GM23338 (cell line): Measurements from ENCODE around the gene CMTM5. TPM values are rescaled to one million over a fixed set of nuclear protein-coding genes. Genes with fewer than 3 reads are reported as not detected.

Experiments
- ATAC-seq: fragments of 200-7000 bp; cut with Tn5 transposase; 3 replicates; pipeline ENCODE4 v1.9.1; 2020
- DNase-seq: peaks from one replicate; pipeline ENCODE4 v3.0.0-alpha.2; 2015; ENCODE audit warnings: low spot score
- H2AFZ ChIP-seq: fragments of 200-600 bp; sonication (generic); 2 replicates; pipeline ENCODE4 v1.8.0; 2016; ENCODE audit warnings: antibody characterized with exemption, mild to moderate bottlenecking, moderate library complexity
- H3F3A ChIP-seq: fragments of 200-600 bp; sonication (generic); replicated peaks from 2 replicates; pipeline ENCODE4 v1.8.0; 2017; ENCODE audit warnings: antibody characterized with exemption, mixed run types, low read depth
- H3K27ac ChIP-seq: fragments of 200-600 bp; sonication (generic); 2 replicates; pipeline ENCODE4 v1.6.1; 2016; ENCODE audit warnings: low read depth
- H3K27me3 ChIP-seq: fragments of 200-600 bp; sonication (generic); 2 replicates; pipeline ENCODE4 v1.8.0; 2016; ENCODE audit warnings: mild to moderate bottlenecking, mixed run types, moderate library complexity; ENCODE audit not compliant: insufficient read depth
- H3K36me3 ChIP-seq: fragments of 200-600 bp; sonication (generic); 2 replicates; pipeline ENCODE4 v1.8.0; 2016; ENCODE audit warnings: mild to moderate bottlenecking; ENCODE audit not compliant: insufficient read depth
- H3K4me1 ChIP-seq: fragments of 200-600 bp; sonication (generic); 2 replicates; pipeline ENCODE4 v1.8.0; 2016; ENCODE audit warnings: mild to moderate bottlenecking, moderate library complexity; ENCODE audit not compliant: insufficient read depth
- H3K4me2 ChIP-seq: fragments of 200-600 bp; sonication (generic); 2 replicates; pipeline ENCODE4 v1.7.1; 2017; ENCODE audit warnings: mixed run types
- H3K4me3 ChIP-seq: fragments of 200-600 bp; sonication (generic); 2 replicates; pipeline ENCODE4 v1.6.1; 2016; ENCODE audit warnings: mixed run types
- H3K79me2 ChIP-seq: fragments of 200-600 bp; sonication (generic); replicated peaks from 2 replicates; pipeline ENCODE4 v1.8.0; 2017; ENCODE audit warnings: mild to moderate bottlenecking; ENCODE audit not compliant: insufficient read depth
- H3K9me2 ChIP-seq: fragments of 200-600 bp; sonication (generic); 2 replicates; pipeline ENCODE4 v1.8.0; 2017; ENCODE audit not compliant: insufficient read depth
- H4K20me1 ChIP-seq: fragments of 200-600 bp; sonication (generic); replicated peaks from 2 replicates; pipeline ENCODE4 v1.8.0; 2017; ENCODE audit warnings: mild to moderate bottlenecking; ENCODE audit not compliant: insufficient read depth
- H3K27ac Mint-ChIP-seq: 2 replicates; pipeline ENCODE4 v1.8.0; 2020; ENCODE audit warnings: inconsistent platforms, mild to moderate bottlenecking, moderate library complexity, mixed read lengths
- H3K27me3 Mint-ChIP-seq: 3 replicates; pipeline ENCODE4 v1.8.0; 2022; ENCODE audit warnings: low read depth, mild to moderate bottlenecking, moderate library complexity, mixed read lengths, inconsistent platforms; ENCODE audit not compliant: insufficient read depth, poor library complexity
- H3K36me3 Mint-ChIP-seq: 3 replicates; pipeline ENCODE4 v1.8.0; 2021; ENCODE audit warnings: low read depth, mild to moderate bottlenecking, inconsistent platforms, moderate library complexity, mixed read lengths
- H3K4me1 Mint-ChIP-seq: 3 replicates; pipeline ENCODE4 v1.8.0; 2020; ENCODE audit warnings: mild to moderate bottlenecking, inconsistent platforms, mixed read lengths
- H3K4me3 Mint-ChIP-seq: 3 replicates; pipeline ENCODE4 v1.8.0; 2021; ENCODE audit warnings: moderate library complexity, mild to moderate bottlenecking, inconsistent platforms, mixed read lengths
- H3K9me3 Mint-ChIP-seq: 3 replicates; pipeline ENCODE4 v1.8.0; 2020; ENCODE audit warnings: moderate library complexity, mild to moderate bottlenecking, inconsistent platforms, mixed read lengths
- EZH2 ChIP-seq: fragments of 200-600 bp; sonication (generic); IDR thresholded peaks from one replicate; pipeline ENCODE4 v1.8.0; 2017; ENCODE audit warnings: antibody characterized with exemption, mild to moderate bottlenecking, low read depth; ENCODE audit not compliant: unreplicated experiment
- NANOG ChIP-seq: IDR thresholded peaks from 2 replicates; pipeline ENCODE4 v1.6.1; 2016; ENCODE audit warnings: antibody characterized with exemption, borderline replicate concordance
- POLR2AphosphoS5 ChIP-seq: IDR thresholded peaks from 2 replicates; pipeline ENCODE4 v1.6.1; 2016; ENCODE audit warnings: antibody characterized with exemption, low read depth
- ZNF114 ChIP-seq: fragments of 250-450 bp; sonication (Bioruptor Pico); IDR thresholded peaks from 2 replicates; pipeline ENCODE4 v1.5.0; 2020; ENCODE audit warnings: mild to moderate bottlenecking, moderate library complexity
- ZNF331 ChIP-seq: fragments of 250-450 bp; sonication (Bioruptor Pico); IDR thresholded peaks from 2 replicates; pipeline ENCODE4 v1.5.0; 2020; ENCODE audit warnings: low read depth, mild to moderate bottlenecking, moderate library complexity
- polyA plus RNA-seq: library from polyadenylated mRNA; unstranded; fragments of >200 nt; fragmentation: Nextera tagmentation; extraction: Ambion mirVana; gene quantifications from 2 replicates; pipeline ENCODE4 v1.2.1, GENCODE V29; 2016
- total RNA-seq: library from RNA; depleted of rRNA; stranded (reverse); fragments of >200 nt; shearing (Covaris generic); gene quantifications from 2 replicates; pipeline ENCODE4 v1.2.3, GENCODE V29; 2014
- TF ChIP-seq, protein P1 (sequence below): IDR thresholded peaks from 2 replicates; pipeline ENCODE4 v1.6.1; 2016; ENCODE audit warnings: antibody characterized with exemption
- TF ChIP-seq, protein P2 (sequence below): IDR thresholded peaks from one replicate; pipeline ENCODE4 v1.6.1; 2018; ENCODE audit warnings: antibody characterized with exemption; ENCODE audit not compliant: unreplicated experiment
- TF ChIP-seq, protein P3 (sequence below): fragments of 250-450 bp; sonication (Bioruptor Pico); IDR thresholded peaks from 2 replicates; pipeline ENCODE4 v1.5.0; 2020; ENCODE audit warnings: mild to moderate bottlenecking, moderate library complexity

CMTM5 gene
- total and polyA plus RNA-seq, 2 experiments from 2014 or later, result 0.24 TPM; not detected in 1

DNA sequence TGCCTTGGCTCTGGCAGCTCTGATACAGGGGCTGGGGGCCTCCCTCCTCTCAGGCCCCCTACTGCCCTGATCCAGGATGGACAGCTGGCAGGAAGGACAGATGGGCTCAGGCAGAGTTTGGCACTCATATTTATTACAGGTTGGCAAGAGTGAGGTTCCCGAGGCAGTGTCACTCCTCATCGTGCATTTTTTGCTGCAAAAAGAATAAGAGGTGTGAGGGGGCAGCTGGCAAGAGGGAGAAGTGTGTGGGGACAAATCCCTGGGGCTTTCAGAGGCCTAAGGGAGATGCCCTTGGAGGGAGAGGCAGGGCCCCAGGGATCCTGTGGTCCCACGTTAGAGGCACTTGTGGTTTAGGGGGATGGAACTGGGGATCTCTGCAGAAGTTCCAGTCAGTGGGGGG lies 5.0 kb downstream of the CMTM5 start:
- Mint-ChIP-seq H3K9me3 (no peaks in the 10 kb centered on the region; the same call in 2 of the 3 replicates), H3K4me3 (no peak overlapping the region), H3K27ac (no peak overlapping the region), H3K36me3 (no peaks in the 10 kb centered on the region; the same call in 2 of the 3 replicates), H3K4me1 (peaks cover 10% of the 10 kb centered on the region), H3K27me3 (peaks cover 20% of the 10 kb centered on the region)
- ATAC-seq (no peak), DNase-seq (no peak)
- Histone ChIP-seq H3K9me2 (no peaks in the 10 kb centered on the region), H3K27me3 (peaks cover 23% of the 10 kb centered on the region; the same call in 1 of the 2 replicates), H3K4me3 (no peak overlapping the region), H3K79me2 (no peaks in the 10 kb centered on the region), H3F3A (no peaks in the 10 kb centered on the region), H3K36me3 (no peaks in the 10 kb centered on the region), H3K27ac (no peak overlapping the region), H3K4me2 (no peak overlapping the region), H2AFZ (no peak overlapping the region), H4K20me1 (no peaks in the 10 kb centered on the region; the same call in 1 of the 2 replicates), H3K4me1 (no peaks in the 10 kb centered on the region; the same call in 1 of the 2 replicates)
- no peak for TF ChIP-seq NANOG
- no peak for TF ChIP-seq ZNF114 (CRISPR knock-in tag)
- TF ChIP-seq EZH2, result no peak
- TF ChIP-seq, protein P1, sequence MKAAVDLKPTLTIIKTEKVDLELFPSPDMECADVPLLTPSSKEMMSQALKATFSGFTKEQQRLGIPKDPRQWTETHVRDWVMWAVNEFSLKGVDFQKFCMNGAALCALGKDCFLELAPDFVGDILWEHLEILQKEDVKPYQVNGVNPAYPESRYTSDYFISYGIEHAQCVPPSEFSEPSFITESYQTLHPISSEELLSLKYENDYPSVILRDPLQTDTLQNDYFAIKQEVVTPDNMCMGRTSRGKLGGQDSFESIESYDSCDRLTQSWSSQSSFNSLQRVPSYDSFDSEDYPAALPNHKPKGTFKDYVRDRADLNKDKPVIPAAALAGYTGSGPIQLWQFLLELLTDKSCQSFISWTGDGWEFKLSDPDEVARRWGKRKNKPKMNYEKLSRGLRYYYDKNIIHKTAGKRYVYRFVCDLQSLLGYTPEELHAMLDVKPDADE, result no peak
- TF ChIP-seq, protein P2, sequence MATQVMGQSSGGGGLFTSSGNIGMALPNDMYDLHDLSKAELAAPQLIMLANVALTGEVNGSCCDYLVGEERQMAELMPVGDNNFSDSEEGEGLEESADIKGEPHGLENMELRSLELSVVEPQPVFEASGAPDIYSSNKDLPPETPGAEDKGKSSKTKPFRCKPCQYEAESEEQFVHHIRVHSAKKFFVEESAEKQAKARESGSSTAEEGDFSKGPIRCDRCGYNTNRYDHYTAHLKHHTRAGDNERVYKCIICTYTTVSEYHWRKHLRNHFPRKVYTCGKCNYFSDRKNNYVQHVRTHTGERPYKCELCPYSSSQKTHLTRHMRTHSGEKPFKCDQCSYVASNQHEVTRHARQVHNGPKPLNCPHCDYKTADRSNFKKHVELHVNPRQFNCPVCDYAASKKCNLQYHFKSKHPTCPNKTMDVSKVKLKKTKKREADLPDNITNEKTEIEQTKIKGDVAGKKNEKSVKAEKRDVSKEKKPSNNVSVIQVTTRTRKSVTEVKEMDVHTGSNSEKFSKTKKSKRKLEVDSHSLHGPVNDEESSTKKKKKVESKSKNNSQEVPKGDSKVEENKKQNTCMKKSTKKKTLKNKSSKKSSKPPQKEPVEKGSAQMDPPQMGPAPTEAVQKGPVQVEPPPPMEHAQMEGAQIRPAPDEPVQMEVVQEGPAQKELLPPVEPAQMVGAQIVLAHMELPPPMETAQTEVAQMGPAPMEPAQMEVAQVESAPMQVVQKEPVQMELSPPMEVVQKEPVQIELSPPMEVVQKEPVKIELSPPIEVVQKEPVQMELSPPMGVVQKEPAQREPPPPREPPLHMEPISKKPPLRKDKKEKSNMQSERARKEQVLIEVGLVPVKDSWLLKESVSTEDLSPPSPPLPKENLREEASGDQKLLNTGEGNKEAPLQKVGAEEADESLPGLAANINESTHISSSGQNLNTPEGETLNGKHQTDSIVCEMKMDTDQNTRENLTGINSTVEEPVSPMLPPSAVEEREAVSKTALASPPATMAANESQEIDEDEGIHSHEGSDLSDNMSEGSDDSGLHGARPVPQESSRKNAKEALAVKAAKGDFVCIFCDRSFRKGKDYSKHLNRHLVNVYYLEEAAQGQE, result no peak
- no peak for TF ChIP-seq ZNF331 (CRISPR knock-in tag)
- no peak for TF ChIP-seq POLR2AphosphoS5
- TF ChIP-seq, protein P3, sequence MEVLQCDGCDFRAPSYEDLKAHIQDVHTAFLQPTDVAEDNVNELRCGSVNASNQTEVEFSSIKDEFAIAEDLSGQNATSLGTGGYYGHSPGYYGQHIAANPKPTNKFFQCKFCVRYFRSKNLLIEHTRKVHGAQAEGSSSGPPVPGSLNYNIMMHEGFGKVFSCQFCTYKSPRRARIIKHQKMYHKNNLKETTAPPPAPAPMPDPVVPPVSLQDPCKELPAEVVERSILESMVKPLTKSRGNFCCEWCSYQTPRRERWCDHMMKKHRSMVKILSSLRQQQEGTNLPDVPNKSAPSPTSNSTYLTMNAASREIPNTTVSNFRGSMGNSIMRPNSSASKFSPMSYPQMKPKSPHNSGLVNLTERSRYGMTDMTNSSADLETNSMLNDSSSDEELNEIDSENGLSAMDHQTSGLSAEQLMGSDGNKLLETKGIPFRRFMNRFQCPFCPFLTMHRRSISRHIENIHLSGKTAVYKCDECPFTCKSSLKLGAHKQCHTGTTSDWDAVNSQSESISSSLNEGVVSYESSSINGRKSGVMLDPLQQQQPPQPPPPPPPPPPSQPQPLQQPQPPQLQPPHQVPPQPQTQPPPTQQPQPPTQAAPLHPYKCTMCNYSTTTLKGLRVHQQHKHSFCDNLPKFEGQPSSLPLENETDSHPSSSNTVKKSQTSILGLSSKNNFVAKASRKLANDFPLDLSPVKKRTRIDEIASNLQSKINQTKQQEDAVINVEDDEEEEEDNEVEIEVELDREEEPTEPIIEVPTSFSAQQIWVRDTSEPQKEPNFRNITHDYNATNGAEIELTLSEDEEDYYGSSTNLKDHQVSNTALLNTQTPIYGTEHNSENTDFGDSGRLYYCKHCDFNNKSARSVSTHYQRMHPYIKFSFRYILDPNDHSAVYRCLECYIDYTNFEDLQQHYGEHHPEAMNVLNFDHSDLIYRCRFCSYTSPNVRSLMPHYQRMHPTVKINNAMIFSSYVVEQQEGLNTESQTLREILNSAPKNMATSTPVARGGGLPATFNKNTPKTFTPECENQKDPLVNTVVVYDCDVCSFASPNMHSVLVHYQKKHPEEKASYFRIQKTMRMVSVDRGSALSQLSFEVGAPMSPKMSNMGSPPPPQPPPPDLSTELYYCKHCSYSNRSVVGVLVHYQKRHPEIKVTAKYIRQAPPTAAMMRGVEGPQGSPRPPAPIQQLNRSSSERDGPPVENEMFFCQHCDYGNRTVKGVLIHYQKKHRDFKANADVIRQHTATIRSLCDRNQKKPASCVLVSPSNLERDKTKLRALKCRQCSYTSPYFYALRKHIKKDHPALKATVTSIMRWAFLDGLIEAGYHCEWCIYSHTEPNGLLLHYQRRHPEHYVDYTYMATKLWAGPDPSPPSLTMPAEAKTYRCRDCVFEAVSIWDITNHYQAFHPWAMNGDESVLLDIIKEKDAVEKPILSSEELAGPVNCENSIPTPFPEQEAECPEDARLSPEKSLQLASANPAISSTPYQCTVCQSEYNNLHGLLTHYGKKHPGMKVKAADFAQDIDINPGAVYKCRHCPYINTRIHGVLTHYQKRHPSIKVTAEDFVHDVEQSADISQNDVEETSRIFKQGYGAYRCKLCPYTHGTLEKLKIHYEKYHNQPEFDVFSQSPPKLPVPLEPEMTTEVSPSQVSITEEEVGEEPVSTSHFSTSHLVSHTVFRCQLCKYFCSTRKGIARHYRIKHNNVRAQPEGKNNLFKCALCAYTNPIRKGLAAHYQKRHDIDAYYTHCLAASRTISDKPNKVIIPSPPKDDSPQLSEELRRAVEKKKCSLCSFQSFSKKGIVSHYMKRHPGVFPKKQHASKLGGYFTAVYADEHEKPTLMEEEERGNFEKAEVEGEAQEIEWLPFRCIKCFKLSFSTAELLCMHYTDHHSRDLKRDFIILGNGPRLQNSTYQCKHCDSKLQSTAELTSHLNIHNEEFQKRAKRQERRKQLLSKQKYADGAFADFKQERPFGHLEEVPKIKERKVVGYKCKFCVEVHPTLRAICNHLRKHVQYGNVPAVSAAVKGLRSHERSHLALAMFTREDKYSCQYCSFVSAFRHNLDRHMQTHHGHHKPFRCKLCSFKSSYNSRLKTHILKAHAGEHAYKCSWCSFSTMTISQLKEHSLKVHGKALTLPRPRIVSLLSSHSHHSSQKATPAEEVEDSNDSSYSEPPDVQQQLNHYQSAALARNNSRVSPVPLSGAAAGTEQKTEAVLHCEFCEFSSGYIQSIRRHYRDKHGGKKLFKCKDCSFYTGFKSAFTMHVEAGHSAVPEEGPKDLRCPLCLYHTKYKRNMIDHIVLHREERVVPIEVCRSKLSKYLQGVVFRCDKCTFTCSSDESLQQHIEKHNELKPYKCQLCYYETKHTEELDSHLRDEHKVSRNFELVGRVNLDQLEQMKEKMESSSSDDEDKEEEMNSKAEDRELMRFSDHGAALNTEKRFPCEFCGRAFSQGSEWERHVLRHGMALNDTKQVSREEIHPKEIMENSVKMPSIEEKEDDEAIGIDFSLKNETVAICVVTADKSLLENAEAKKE (CRISPR knock-in tag), result no peak
